Mucosa of rectum (tissue), 2 donors: ENCODE data around the gene DRAM1.
A peak's percentile ranks its signal among the peaks of the same experiment; 100 is the strongest.
"Not testable (repeated sequence)": the region's sequence is repeated elsewhere in the genome, so short reads cannot be mapped to it uniquely, and the experiment has no call there.

Source experiments
- H3K27ac ChIP-seq, 2 donors: one replicate each; pipeline ENCODE4 v1.7.0; 2013; ENCODE audit warnings: inconsistent platforms in 2 of 2, low read depth in 2 of 2, low read length in 2 of 2
- H3K27me3 ChIP-seq, 2 donors: one replicate each; pipeline ENCODE4 v1.7.0; 2013; ENCODE audit warnings: low read length in 2 of 2; ENCODE audit not compliant: control insufficient read depth in 2 of 2, insufficient read depth in 2 of 2
- H3K36me3 ChIP-seq, 2 donors: one replicate each; pipeline ENCODE4 v1.7.0; 2013; ENCODE audit warnings: low read length in 2 of 2; ENCODE audit not compliant: control insufficient read depth in 2 of 2, insufficient read depth in 2 of 2
- H3K4me1 ChIP-seq, 2 donors: one replicate each; pipeline ENCODE4 v1.7.0; 2013; ENCODE audit warnings: low read length in 2 of 2, mild to moderate bottlenecking in 1 of 2; ENCODE audit not compliant: control insufficient read depth in 2 of 2, insufficient read depth in 2 of 2
- H3K4me3 ChIP-seq, 2 donors: one replicate each; pipeline ENCODE4 v1.7.0; 2013; ENCODE audit warnings: low read length in 2 of 2
- H3K9ac ChIP-seq, 2 donors: one replicate each; pipeline ENCODE4 v1.7.0; 2013; ENCODE audit warnings: low read length in 2 of 2, low read depth in 1 of 2, mild to moderate bottlenecking in 1 of 2
- H3K9me3 ChIP-seq, 2 donors: one replicate each; pipeline ENCODE4 v1.7.0; 2013; ENCODE audit warnings: low read length in 2 of 2; ENCODE audit not compliant: control insufficient read depth in 2 of 2
- donor health status: healthy.
- donor health status: Normal muscosa, but diverticular disease.

Gene DRAM1

GRCh38 chr12:101859664-101860607 is 17.4 kb upstream of the DRAM1 start:
- Histone ChIP-seq H3K4me3 (no peak overlapping the region), H3K9ac (no peak overlapping the region), H3K36me3 (no peaks in the 10 kb centered on the region), H3K9me3 (no peaks in the 10 kb centered on the region), H3K27ac (no peak overlapping the region), H3K4me1 (peaks cover 0 to 10% of the 10 kb centered on the region in 2 donors), H3K27me3 (no peaks in the 10 kb centered on the region)

DNA sequence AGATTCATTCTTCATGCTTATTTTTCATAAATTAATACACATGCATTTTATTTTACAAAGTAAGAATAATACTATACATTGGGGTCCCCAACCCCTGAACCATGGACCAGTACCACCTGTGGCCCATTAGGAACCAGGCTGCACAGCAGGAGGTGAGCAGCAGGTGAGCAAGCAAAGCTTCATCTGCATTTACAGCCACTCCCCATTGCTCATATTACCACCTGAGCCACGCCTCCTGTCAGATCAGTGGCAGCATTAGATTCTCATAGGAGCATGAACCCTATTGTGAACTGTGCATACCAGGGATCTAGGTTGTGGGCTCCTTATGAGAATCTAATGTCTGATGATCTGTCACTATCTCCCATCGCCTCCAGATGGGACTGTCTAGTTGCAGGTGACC is 15.7 kb upstream of the DRAM1 start:
- H3K4me1 ChIP-seq, H3K9me3 ChIP-seq: not testable (repeated sequence)

GRCh38 chr12:101862245-101862644 is 15.1 kb upstream of the DRAM1 start:
- Histone ChIP-seq H3K27me3 (no peaks in the 10 kb centered on the region), H3K36me3 (no peaks in the 10 kb centered on the region)

More for the DNA sequence above, 15.7 kb upstream of the DRAM1 start:
- not testable (repeated sequence) for H3K36me3 ChIP-seq, H3K9ac ChIP-seq, H3K27ac ChIP-seq, H3K4me3 ChIP-seq, H3K27me3 ChIP-seq

GRCh38 chr12:101863981-101864380 is 13.4 kb upstream of the DRAM1 start:
- no peaks in the 10 kb centered on the region for H3K9me3 ChIP-seq
- H3K27ac ChIP-seq: no peak overlapping the region
- no peaks in the 10 kb centered on the region for H3K36me3 ChIP-seq
- no peaks in the 10 kb centered on the region for H3K4me1 ChIP-seq
- no peak overlapping the region for H3K9ac ChIP-seq
- H3K4me3 ChIP-seq: no peak overlapping the region
- H3K27me3 ChIP-seq: no peaks in the 10 kb centered on the region

More at GRCh38 chr12:101862245-101862644, 15.1 kb upstream of the DRAM1 start:
- Histone ChIP-seq H3K4me1 (peaks cover 0 to 4% of the 10 kb centered on the region in 2 donors), H3K27ac (no peak overlapping the region), H3K9ac (no peak overlapping the region), H3K9me3 (no peaks in the 10 kb centered on the region), H3K4me3 (no peak overlapping the region)

- Histone ChIP-seq H3K27me3 (no peaks in the 10 kb centered on the region), H3K4me1 (no peaks in the 10 kb centered on the region), H3K4me3 (no peak overlapping the region), H3K9me3 (no peaks in the 10 kb centered on the region), H3K36me3 (no peaks in the 10 kb centered on the region), H3K27ac (no peak overlapping the region), H3K9ac (no peak overlapping the region)
These were observed 10.6 kb upstream of the DRAM1 start for GRCh38 chr12:101866615-101867373.

DNA sequence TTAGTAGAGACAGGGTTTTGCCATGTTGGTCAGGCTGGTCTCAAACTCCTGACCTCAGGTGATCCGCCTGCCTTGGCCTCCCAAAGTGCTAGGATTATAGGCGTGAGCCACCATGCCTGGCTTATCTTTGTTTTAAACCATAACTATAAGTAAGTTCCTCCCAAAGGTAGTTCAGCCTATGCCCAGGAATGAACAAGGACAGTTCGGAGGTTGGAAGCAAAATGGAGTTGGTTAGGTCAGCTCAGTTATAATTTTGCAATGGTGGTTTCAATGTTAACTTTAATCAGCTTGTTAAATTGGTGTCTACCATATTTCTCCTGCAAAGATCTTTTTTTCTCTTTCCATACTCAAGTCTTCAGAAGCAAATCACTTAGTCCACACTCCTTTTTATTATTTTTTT is 9.8 kb upstream of the DRAM1 start:
- H3K4me3 ChIP-seq, H3K4me1 ChIP-seq: not testable (repeated sequence)

DNA sequence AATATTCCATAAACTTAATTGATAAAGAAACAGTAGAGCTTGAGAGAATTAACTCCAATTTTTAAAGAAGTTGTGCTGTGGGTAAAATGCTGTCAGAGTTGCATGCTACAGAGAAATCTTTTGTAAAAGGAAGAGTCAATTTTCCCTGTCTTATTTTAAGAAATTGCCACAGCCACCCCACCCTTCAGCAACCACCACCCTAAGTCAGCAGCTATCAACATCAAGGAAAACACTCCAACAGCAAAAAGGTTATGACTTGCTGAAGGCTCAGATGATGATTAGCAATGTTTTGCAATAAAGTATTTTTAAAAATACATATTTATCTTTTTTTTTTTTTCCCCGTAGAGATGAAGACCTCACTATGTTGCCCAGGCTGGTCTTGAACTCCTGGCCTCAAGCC is 6.5 kb upstream of the DRAM1 start:
- no peak overlapping the region for H3K4me3 ChIP-seq
- no peak overlapping the region for H3K27ac ChIP-seq
- no peaks in the 10 kb centered on the region for H3K36me3 ChIP-seq
- no peaks in the 10 kb centered on the region for H3K4me1 ChIP-seq
- H3K9me3 ChIP-seq: no peaks in the 10 kb centered on the region
- H3K9ac ChIP-seq: no peak overlapping the region
- H3K27me3 ChIP-seq: no peaks in the 10 kb centered on the region

More for the DNA sequence above, 9.8 kb upstream of the DRAM1 start:
- H3K27me3 ChIP-seq, H3K27ac ChIP-seq, H3K9ac ChIP-seq, H3K9me3 ChIP-seq, H3K36me3 ChIP-seq: not testable (repeated sequence)

DNA sequence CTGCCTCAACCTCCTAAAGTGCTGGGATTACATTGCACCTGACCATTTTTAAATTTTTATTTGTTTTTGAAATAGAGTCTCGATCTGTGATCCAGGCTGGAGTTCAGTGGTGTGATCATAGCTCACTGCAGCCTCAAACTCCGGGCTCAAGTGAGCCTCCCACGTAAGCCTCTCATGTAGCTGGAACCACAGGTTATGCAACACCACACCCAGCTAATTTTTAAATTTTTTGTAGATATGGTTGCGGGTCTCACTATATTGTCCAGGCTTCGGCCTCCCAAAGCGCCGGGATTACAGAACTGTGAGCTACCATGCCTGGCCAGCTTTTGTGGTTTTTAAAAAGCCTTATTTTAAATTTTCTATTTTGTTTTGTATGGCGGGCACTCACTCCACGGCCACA is 2.2 kb upstream of the DRAM1 start:
- no peaks in the 10 kb centered on the region for H3K36me3 ChIP-seq
- H3K9ac ChIP-seq: no peak overlapping the region
- H3K9me3 ChIP-seq: no peaks in the 10 kb centered on the region
- H3K4me1 ChIP-seq: no peaks in the 10 kb centered on the region
- H3K4me3 ChIP-seq: no peak overlapping the region
- no peak overlapping the region for H3K27ac ChIP-seq
- no peaks in the 10 kb centered on the region for H3K27me3 ChIP-seq

DNA sequence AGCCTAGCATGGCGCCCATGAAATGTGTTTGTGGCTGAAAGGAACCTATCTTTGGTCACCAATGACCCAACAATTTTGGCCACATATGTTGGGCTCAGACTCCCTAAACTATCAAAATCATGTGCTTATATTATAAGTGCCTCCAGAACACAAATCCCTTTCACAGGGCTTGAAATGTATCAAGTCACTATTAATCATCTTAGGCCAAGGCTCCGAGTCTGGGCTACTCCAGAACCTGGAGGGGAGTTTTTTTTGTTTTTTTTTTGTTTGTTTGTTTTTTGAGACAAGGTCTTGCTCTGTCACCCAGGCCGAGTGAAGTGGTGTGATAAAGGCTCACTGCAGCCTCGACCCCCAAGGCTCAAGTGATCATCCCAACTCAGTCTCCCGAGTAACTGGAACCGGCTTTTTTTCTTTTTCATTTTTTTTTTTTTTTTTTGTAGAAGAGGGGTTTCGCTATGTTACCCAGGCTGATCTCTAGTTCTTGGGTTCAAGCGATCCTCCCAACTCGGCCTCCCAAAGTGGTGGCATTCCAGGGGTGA is 989 bp upstream of the DRAM1 start:
- Histone ChIP-seq H3K9me3 (no peaks in the 10 kb centered on the region), H3K4me3 (peak overlapping the region; percentile 86 to 91), H3K9ac (peak overlapping the region in 1 of 2 donors; percentile 81), H3K27me3 (no peaks in the 10 kb centered on the region), H3K36me3 (no peaks in the 10 kb centered on the region), H3K4me1 (no peaks in the 10 kb centered on the region), H3K27ac (peak overlapping the region; percentile 89)

DNA sequence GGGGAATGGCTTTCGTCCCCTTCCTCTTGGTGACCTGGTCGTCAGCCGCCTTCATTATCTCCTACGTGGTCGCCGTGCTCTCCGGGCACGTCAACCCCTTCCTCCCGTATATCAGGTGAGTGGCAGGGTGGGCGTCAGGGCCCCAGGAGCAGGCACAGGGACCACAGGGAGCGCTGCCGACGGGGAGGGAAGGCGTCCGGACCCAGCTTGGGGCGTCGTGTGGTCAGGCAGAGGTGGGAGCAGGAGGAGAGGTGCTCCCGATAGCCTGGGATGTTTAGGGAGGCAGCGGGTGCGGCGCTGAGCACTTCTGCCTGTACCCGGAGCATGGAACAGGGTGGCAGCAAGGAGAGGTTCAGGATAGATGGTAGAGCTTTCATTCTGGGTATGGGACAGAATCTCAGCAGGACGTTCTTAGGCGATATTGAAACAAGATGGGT is 444 bp downstream of the DRAM1 start:
- Histone ChIP-seq H3K4me1 (no peaks in the 10 kb centered on the region), H3K27me3 (no peaks in the 10 kb centered on the region), H3K36me3 (no peaks in the 10 kb centered on the region), H3K9ac (peak overlapping the region; percentile 89 to 94), H3K9me3 (no peaks in the 10 kb centered on the region), H3K27ac (peak overlapping the region; percentile 89), H3K4me3 (peak overlapping the region; percentile 86 to 91)
